Measurements from ENCODE around the gene MAGI2. TPM values are rescaled to one million over a fixed set of nuclear protein-coding genes. Genes with fewer than 3 reads are reported as not detected.

The MAGI2 gene
- total RNA-seq, 1 experiment from 2014 or later: 0.22 TPM

DNA sequence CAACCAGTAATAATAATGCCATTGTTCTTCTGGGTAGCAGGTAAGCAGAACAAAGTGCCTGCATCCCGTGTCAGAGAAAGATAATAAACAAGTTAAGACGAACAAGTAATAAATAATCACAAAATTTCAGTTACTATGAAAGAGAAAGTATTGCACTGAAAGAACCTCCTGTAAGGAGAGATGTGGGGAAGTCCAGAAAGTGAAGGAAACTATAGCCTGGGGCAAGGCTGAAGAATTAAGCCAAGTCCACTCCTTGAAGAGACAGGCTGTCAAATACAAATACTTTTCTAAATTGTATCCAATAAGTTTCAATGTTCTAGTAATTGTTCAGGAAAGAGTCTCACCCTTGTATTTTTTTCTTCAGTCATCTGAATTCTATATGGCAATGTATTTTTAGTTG lies 611.4 kb downstream of the MAGI2 start:
- no peak for ATAC-seq
- no peak overlapping the region for H3K9ac ChIP-seq (ENCODE audit: low read length)
- H3K27ac ChIP-seq (ENCODE audit: low read depth, low read length): no peak overlapping the region
- H3K79me2 ChIP-seq (ENCODE audit: insufficient read depth, low read length): no peaks in the 10 kb centered on the region
- no peaks in the 10 kb centered on the region for H3K27me3 ChIP-seq (ENCODE audit: insufficient read depth, low read length)
- DNase-seq (ENCODE audit: low read depth, low spot score): no peak
- ChIA-PET RAD21 (ENCODE audit: low non-redundant PET in 1 of 2, low total read pairs in 2 of 2, uncharacterized antibody in 2 of 2, unreplicated experiment in 2 of 2) (no interaction called here), POLR2A (no interaction called here), CTCF (no interaction called here)
- no peaks in the 10 kb centered on the region for H3K36me3 ChIP-seq (ENCODE audit: control insufficient read depth in 1 of 2, insufficient read depth in 2 of 2, low read length in 2 of 2)
- no peaks in the 10 kb centered on the region for H4K20me1 ChIP-seq (ENCODE audit: insufficient read depth)
- intact Hi-C loops (cut with micrococcal nuclease): no loop called here
- no peaks in the 10 kb centered on the region for H3K4me1 ChIP-seq (ENCODE audit: control insufficient read depth in 1 of 2, insufficient read depth in 2 of 2, low read length in 2 of 2)
- H3K4me3 ChIP-seq (replicated peaks in 1 of 2; ENCODE audit: low read depth in 1 of 2, low read length in 2 of 2): no peak overlapping the region
- H3K9me3 ChIP-seq (ENCODE audit: control insufficient read depth in 1 of 2, insufficient read depth in 1 of 2, low read depth in 1 of 2, low read length in 2 of 2): no peaks in the 10 kb centered on the region
- H3K9me2 ChIP-seq (ENCODE audit: insufficient read depth): no peaks in the 10 kb centered on the region
- TF ChIP-seq ZFX (IDR thresholded peaks at IDR 0.05) (no peak), JUND (IDR thresholded peaks at IDR 0.05) (no peak), SIN3A (IDR thresholded peaks at IDR 0.05; ENCODE audit: low read depth) (no peak), EZH2 (IDR thresholded peaks at IDR 0.05) (no peak), TCF7L2 (IDR thresholded peaks at IDR 0.05; ENCODE audit: borderline replicate concordance, extremely low read depth, insufficient read depth, insufficient read length) (no peak), EGR1 (IDR thresholded peaks at IDR 0.05; ENCODE audit: low read depth) (no peak)
- TF ChIP-seq, protein P1, sequence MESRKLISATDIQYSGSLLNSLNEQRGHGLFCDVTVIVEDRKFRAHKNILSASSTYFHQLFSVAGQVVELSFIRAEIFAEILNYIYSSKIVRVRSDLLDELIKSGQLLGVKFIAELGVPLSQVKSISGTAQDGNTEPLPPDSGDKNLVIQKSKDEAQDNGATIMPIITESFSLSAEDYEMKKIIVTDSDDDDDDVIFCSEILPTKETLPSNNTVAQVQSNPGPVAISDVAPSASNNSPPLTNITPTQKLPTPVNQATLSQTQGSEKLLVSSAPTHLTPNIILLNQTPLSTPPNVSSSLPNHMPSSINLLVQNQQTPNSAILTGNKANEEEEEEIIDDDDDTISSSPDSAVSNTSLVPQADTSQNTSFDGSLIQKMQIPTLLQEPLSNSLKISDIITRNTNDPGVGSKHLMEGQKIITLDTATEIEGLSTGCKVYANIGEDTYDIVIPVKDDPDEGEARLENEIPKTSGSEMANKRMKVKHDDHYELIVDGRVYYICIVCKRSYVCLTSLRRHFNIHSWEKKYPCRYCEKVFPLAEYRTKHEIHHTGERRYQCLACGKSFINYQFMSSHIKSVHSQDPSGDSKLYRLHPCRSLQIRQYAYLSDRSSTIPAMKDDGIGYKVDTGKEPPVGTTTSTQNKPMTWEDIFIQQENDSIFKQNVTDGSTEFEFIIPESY (IDR thresholded peaks at IDR 0.05; ENCODE audit: extremely low read depth, insufficient replicate concordance, low read length): no peak
- no peak overlapping the region for H2AFZ ChIP-seq (ENCODE audit: low read depth, low read length, poor library complexity, severe bottlenecking)
- H3K4me2 ChIP-seq (ENCODE audit: low read length): no peak overlapping the region
- no TSS peak for BruUV-seq (replicated peaks)

DNA sequence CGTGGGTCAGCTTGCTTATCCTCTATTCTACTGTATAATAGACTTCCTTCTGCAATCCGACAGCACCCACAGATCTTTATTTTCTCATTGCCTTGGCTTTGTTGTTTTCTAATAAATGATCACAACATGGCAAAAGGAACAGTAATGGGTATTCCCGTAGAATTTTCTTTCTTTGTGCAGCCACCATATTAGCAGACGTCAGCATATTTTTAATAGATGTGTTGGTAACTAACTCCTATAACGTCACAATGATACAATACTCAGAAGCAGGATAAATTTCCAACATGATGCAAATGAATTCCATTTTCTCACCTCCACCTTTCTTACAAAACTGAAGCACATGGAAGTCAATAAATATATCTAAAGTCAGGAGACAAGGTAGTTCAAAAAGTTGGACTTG lies 617.6 kb downstream of the MAGI2 start:
- Histone ChIP-seq H4K20me1 (ENCODE audit: insufficient read depth) (no peaks in the 10 kb centered on the region), H3K36me3 (ENCODE audit: control insufficient read depth in 1 of 2, insufficient read depth in 2 of 2, low read length in 2 of 2) (no peaks in the 10 kb centered on the region), H3K9me2 (ENCODE audit: insufficient read depth) (no peaks in the 10 kb centered on the region), H3K9me3 (ENCODE audit: control insufficient read depth in 1 of 2, insufficient read depth in 1 of 2, low read depth in 1 of 2, low read length in 2 of 2) (no peaks in the 10 kb centered on the region), H3K4me1 (ENCODE audit: control insufficient read depth in 1 of 2, insufficient read depth in 2 of 2, low read length in 2 of 2) (no peaks in the 10 kb centered on the region), H3K9ac (ENCODE audit: low read length) (no peak overlapping the region), H3K79me2 (ENCODE audit: insufficient read depth, low read length) (no peaks in the 10 kb centered on the region), H3K27me3 (ENCODE audit: insufficient read depth, low read length) (no peaks in the 10 kb centered on the region), H3K4me2 (ENCODE audit: low read length) (no peak overlapping the region), H3K4me3 (replicated peaks in 1 of 2; ENCODE audit: low read depth in 1 of 2, low read length in 2 of 2) (no peak overlapping the region), H2AFZ (ENCODE audit: low read depth, low read length, poor library complexity, severe bottlenecking) (no peak overlapping the region), H3K27ac (ENCODE audit: low read depth, low read length) (no peak overlapping the region)
- BruUV-seq (replicated peaks): no TSS peak
- ATAC-seq (no peak), DNase-seq (ENCODE audit: low read depth, low spot score) (no peak)
- RAD21 ChIA-PET (ENCODE audit: low non-redundant PET in 1 of 2, low total read pairs in 2 of 2, uncharacterized antibody in 2 of 2, unreplicated experiment in 2 of 2): no interaction called here
- CTCF ChIA-PET: no interaction called here
- POLR2A ChIA-PET: no interaction called here
- TF ChIP-seq SRF (IDR thresholded peaks at IDR 0.05; ENCODE audit: low read depth): no peak
- intact Hi-C loops (cut with micrococcal nuclease): no loop called here
